ENCODE measurements around the gene MLLT6. TPM values are rescaled to one million over a fixed set of nuclear protein-coding genes. Genes with fewer than 3 reads are reported as not detected.

The MLLT6 gene
- polyA plus RNA-seq, 3 donors: 89.7 to 146 (median 93.1) TPM

- DNase-seq (ENCODE audit: extremely low read depth in 1 of 11, low read depth in 9 of 11, low spot score in 4 of 11): peak in 10 of 11 donors; percentile 87 to 97 (median 94)
Observed at GRCh38 chr17:38748149-38748891, 43.2 kb downstream of the MLLT6 start, which contains the start of gene PCGF2. Gene PCGF2 (minus strand): TSS chr17:38748336. CDS start chr17:38740402, 7,934 bp downstream.

GRCh38 chr17:38748892-38749222, 43.8 kb downstream of the MLLT6 start:
- no peak for DNase-seq (ENCODE audit: extremely low read depth in 1 of 11, low read depth in 9 of 11, low spot score in 4 of 11)

- DNase-seq (ENCODE audit: extremely low read depth in 1 of 11, low read depth in 9 of 11, low spot score in 4 of 11): peak in 4 of 11 donors; percentile 76 to 82 (median 78)
Observed at GRCh38 chr17:38749223-38750043, 44.4 kb downstream of the MLLT6 start.

- DNase-seq (ENCODE audit: extremely low read depth in 1 of 11, low read depth in 9 of 11, low spot score in 4 of 11): no peak
Observed at GRCh38 chr17:38750044-38750311, 44.9 kb downstream of the MLLT6 start.

GRCh38 chr17:38750312-38751121, 45.4 kb downstream of the MLLT6 start:
- no peak for DNase-seq (ENCODE audit: extremely low read depth in 1 of 11, low read depth in 9 of 11, low spot score in 4 of 11)

GRCh38 chr17:38751144-38751807, 46.2 kb downstream of the MLLT6 start:
- DNase-seq (ENCODE audit: extremely low read depth in 1 of 11, low read depth in 9 of 11, low spot score in 4 of 11): no peak

GRCh38 chr17:38751808-38752307, 46.8 kb downstream of the MLLT6 start:
- peak in 7 of 11 donors; percentile 77 to 87 (median 80) for DNase-seq (ENCODE audit: extremely low read depth in 1 of 11, low read depth in 9 of 11, low spot score in 4 of 11)

- peak; percentile 94 to 100 (median 98) for DNase-seq (ENCODE audit: extremely low read depth in 1 of 11, low read depth in 9 of 11, low spot score in 4 of 11)
Observed at GRCh38 chr17:38752308-38753070, 47.4 kb downstream of the MLLT6 start, which contains the start of gene PSMB3. Gene PSMB3 (plus strand): TSS chr17:38752741. CDS start chr17:38752827, 86 bp downstream.

GRCh38 chr17:38753071-38753506, 48.0 kb downstream of the MLLT6 start:
- DNase-seq (ENCODE audit: extremely low read depth in 1 of 11, low read depth in 9 of 11, low spot score in 4 of 11): no peak

GRCh38 chr17:38761612-38762011, 56.5 kb downstream of the MLLT6 start:
- DNase-seq (ENCODE audit: extremely low read depth in 1 of 11, low read depth in 9 of 11, low spot score in 4 of 11): no peak

- DNase-seq (ENCODE audit: extremely low read depth in 1 of 11, low read depth in 9 of 11, low spot score in 4 of 11): no peak
Observed at GRCh38 chr17:38762231-38762630, 57.2 kb downstream of the MLLT6 start.

GRCh38 chr17:38766341-38766740, 61.3 kb downstream of the MLLT6 start:
- DNase-seq (ENCODE audit: extremely low read depth in 1 of 11, low read depth in 9 of 11, low spot score in 4 of 11): no peak

- DNase-seq (ENCODE audit: extremely low read depth in 1 of 11, low read depth in 9 of 11, low spot score in 4 of 11): no peak
Observed at GRCh38 chr17:38768417-38768816, 63.3 kb downstream of the MLLT6 start.

- no peak for DNase-seq (ENCODE audit: extremely low read depth in 1 of 11, low read depth in 9 of 11, low spot score in 4 of 11)
Observed at GRCh38 chr17:38773258-38773657, 68.2 kb downstream of the MLLT6 start.

GRCh38 chr17:38777641-38778250, 72.7 kb downstream of the MLLT6 start:
- no peak for DNase-seq (ENCODE audit: extremely low read depth in 1 of 11, low read depth in 9 of 11, low spot score in 4 of 11)
